Measurements from ENCODE around the gene MTA2. TPM values are rescaled to one million over a fixed set of nuclear protein-coding genes. Genes with fewer than 3 reads are reported as not detected.
A peak's percentile ranks its signal among the peaks of the same experiment; 100 is the strongest.
"Not testable (repeated sequence)": the region's sequence is repeated elsewhere in the genome, so short reads cannot be mapped to it uniquely, and the experiment has no call there.

The MTA2 gene
- total RNA-seq, 1 experiment from 2014 or later: 193 TPM

GRCh38 chr11:62570903-62571302, 30.8 kb downstream of the MTA2 start:
- DNase-seq (ENCODE audit: low read depth): not testable (repeated sequence)

GRCh38 chr11:62569611-62570010, 32.1 kb downstream of the MTA2 start:
- no peak for DNase-seq (ENCODE audit: low read depth)

GRCh38 chr11:62567018-62567633, 34.5 kb downstream of the MTA2 start:
- DNase-seq (ENCODE audit: low read depth): no peak

- no peak for DNase-seq (ENCODE audit: low read depth)
Observed at GRCh38 chr11:62566247-62566646, 35.4 kb downstream of the MTA2 start.

- DNase-seq (ENCODE audit: low read depth): no peak
Observed at GRCh38 chr11:62565100-62565802, 36.4 kb downstream of the MTA2 start.

- DNase-seq (ENCODE audit: low read depth): not testable (repeated sequence)
Observed at GRCh38 chr11:62561677-62562230, 39.9 kb downstream of the MTA2 start.

GRCh38 chr11:62560566-62561103, 41.0 kb downstream of the MTA2 start:
- DNase-seq (ENCODE audit: low read depth): peak; percentile 98

- DNase-seq (ENCODE audit: low read depth): not testable (repeated sequence)
Observed at GRCh38 chr11:62559626-62560025, 42.0 kb downstream of the MTA2 start.

GRCh38 chr11:62559204-62559603, 42.5 kb downstream of the MTA2 start:
- no peak for DNase-seq (ENCODE audit: low read depth)

- no peak for DNase-seq (ENCODE audit: low read depth)
Observed at GRCh38 chr11:62558669-62559068, 43.0 kb downstream of the MTA2 start.

GRCh38 chr11:62556875-62557631, 44.6 kb downstream of the MTA2 start:
- no peak for DNase-seq (ENCODE audit: low read depth)

GRCh38 chr11:62556108-62556874, 45.4 kb downstream of the MTA2 start:
- DNase-seq (ENCODE audit: low read depth): peak; percentile 99

- no peak for DNase-seq (ENCODE audit: low read depth)
Observed at GRCh38 chr11:62555464-62556107, 46.1 kb downstream of the MTA2 start.

GRCh38 chr11:62554387-62555167, 47.1 kb downstream of the MTA2 start:
- no peak for DNase-seq (ENCODE audit: low read depth)

- peak; percentile 95 for DNase-seq (ENCODE audit: low read depth)
Observed at GRCh38 chr11:62553839-62554361, 47.8 kb downstream of the MTA2 start.

GRCh38 chr11:62553080-62553838, 48.4 kb downstream of the MTA2 start:
- DNase-seq (ENCODE audit: low read depth): peak; percentile 99

GRCh38 chr11:62552485-62553079, 49.1 kb downstream of the MTA2 start:
- DNase-seq (ENCODE audit: low read depth): peak; percentile 74

- DNase-seq (ENCODE audit: low read depth): not testable (repeated sequence)
Observed at GRCh38 chr11:62550478-62550877, 51.2 kb downstream of the MTA2 start.

All from HT1080 (cell line).